Fibroblast of skin of left quadriceps (primary cell): Measurements from ENCODE around the gene GGCT.
A peak's percentile ranks its signal among the peaks of the same experiment; 100 is the strongest.

Experiments used
- DNase-seq, 2 experiments: peaks; one replicate each; pipeline ENCODE4 v3.0.0-alpha.2; 2013; ENCODE audit warnings: low read depth in 2 of 2

The GGCT gene

GRCh38 chr7:30463405-30464145, 41.1 kb downstream of the GGCT start:
- no peak for DNase-seq

DNA sequence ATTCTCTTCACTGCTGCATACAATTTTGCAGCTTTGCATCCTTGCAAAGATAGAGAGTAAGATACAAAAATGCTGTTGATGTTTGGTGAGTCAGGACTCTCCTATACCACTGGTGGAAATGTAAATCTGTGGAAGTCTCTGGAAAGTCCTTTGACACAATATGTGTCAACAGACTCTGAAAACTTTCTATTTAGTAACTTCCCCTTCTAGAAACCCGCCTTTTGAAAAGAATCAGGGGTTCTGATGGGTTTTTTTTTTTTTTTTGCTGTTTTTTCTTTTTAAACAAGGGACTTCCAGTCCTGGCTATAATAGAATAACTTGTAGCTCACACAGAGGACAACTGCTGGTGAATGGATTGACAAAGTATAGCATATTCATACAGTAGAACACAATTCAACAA, 42.5 kb downstream of the GGCT start:
- DNase-seq = no peak

- DNase-seq = no peak
These were observed 44.4 kb downstream of the GGCT start for GRCh38 chr7:30460246-30460633.

DNA sequence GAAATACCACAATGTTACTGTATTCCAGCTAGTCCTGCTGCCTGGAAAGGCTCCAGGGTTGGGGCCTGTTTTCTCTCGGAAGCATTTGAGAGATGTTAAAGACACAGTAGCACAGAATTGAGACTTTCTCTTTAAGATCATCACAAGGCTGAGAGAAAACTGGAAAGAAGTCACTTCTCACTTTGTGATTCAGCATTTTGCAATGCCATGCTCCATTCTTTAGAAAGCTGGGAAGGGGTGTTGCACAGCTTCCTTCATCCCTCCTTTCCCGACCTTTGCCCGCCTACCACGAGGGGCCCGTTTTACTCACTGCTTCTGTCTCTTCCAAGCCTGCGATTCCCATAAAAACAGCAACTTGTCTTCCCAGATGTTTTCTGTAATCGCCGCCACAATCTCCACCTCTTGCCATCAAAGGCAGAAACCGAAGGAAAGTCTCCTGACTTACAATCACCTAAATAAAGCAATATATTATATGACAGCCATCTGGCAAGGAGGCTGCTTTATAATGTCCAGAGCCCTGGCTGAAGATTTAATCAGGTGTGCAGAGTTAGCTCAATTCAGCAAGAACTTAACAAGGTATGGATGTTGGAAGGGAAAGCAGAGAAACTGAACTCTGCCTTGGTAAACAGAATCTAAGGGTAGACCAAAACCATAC, 44.9 kb downstream of the GGCT start:
- DNase-seq = peak; percentile 97

DNA sequence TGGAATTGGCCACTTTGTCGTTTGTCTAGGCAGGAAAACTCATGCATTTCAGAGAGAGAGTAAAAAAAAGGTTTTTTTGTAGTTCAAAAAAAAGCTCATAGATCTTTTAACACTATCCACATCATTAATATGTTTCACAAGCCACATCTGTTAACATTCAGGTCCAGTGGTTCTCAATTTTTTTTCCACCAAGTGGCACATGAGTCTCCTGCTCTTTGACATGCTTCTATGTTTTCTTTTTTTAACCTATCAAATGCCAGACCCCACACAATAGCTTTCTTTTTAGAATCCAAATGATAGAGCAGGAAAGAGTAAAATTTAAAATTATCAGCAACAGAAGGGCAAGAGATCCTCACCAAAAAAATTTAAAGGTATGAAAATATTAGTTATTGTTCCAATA, 46.3 kb downstream of the GGCT start:
- DNase-seq = no peak

DNA sequence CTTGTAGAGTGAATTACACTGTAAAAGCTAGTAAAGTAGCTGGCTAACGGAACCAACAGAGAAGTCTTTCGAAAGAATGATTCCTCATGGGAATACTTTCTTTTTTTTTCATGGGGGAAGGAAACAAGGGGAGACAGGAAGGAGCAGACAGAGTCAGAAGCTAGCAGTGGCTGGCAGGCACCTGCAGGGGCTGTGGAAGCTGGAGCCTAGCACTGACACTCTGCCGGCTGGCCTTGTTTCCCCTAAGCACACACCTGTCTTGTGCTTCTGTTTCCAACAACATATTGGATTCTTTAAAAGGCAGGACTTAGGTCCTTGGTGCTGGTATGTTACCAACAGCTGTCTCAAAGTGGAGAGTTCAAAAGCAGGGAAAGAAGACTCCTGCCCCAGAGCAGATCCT, 50.7 kb downstream of the GGCT start:
- DNase-seq = no peak

- DNase-seq = no peak
These were observed 51.6 kb downstream of the GGCT start for GRCh38 chr7:30453016-30453415.

GRCh38 chr7:30452280-30452930, 52.2 kb downstream of the GGCT start:
- DNase-seq = no peak

DNA sequence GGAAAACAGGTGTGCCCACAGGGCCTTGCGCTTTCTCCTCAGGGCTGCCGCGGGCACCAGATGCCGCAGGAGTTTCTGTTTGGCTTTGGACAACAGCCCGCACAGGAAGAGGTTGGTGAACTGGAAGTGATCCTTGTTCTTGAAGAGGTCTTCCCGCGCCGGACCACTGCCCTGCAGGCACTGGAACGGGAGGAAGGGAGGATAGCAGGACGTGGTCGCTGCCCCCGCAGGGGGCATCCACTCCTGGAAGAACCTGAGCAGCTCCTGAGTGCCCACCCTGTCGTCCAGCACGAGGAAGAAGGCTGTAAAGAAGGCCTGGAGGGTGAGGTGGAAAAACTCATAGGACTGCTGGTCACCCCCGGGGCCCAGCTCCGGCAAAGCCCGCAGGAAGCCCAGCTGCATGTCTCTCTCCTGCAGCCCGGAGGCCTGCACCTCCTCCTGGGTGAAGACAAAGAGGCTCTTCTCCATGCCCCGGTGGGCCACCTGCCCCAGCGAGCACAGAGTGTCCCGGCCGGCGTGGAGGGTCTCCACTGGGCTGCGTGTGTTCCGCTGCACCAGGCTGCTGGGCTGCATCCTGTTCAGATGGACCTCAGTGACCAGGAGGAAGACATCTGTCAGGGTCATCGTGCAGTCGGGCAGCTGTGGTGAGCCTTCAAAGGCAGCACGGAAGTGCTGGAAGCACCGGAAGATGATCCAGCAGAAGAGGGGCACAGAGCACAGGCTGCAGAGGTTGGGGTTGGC, 52.9 kb downstream of the GGCT start:
- DNase-seq = no peak

DNA sequence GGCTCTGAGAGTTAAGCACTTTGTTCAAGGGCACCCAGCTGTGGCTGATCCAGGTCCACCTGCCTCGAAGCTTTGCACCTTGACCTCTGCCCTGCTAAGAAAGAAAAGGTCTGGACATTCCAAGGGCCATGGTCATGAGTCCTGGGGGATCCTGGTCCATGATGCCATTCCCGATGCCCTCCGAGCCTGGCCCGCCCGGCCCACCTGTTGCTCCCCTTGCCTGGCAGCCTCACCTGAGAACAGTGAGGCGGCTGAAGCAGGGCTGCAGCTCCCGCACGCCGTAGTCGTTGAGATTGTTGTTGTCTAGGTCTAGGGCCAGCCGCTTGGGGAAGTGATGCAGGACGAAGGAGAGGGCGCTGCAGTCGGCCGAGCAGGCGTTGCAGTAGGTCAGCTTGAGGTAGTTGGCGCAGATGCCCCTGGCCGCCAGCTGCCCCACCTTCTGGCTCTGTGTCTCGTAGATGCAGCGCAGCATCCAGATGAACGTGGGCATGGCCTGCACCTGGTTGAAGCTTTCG, 53.6 kb downstream of the GGCT start:
- DNase-seq = no peak

GRCh38 chr7:30450240-30450982, 54.2 kb downstream of the GGCT start:
- DNase-seq = no peak

DNA sequence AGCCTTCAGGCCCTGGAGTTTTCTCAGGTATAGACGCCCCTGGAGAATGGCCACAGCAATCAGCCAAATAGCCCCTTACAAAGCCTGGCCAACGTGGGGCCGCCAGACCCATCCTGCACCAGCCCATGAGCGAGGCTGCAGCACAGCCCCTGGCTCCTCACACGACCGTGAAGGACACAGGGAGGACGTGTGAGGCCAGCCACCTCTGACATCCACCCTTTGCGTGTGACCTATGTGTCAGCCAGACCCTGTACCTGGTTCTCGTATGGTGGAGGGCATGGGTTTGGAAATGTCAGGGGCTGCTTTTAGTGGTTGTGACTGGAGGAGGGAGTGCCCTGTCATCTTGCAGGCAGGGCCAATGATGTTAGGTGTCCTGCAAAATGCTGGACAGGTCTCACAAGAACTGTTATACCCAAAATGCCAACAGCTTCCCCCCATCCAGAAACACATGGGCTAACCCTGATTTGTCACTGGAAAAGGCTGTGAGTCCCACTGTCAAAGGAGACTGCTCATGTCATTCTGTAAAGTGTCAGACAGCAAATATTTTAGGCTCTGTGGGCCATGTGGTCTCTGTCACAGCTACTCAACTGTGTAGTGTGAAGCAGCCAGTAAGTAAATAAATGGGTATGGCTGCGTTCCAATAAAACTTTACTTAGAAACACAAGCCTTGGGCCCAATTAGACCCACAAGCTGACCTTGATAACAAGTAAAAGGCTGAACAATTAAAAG, 56.0 kb downstream of the GGCT start:
- DNase-seq = no peak

GRCh38 chr7:30447466-30447865, 57.2 kb downstream of the GGCT start:
- no peak for DNase-seq
